HG03060 (cell line): ENCODE results near the gene ASAP2.
"Not testable (repeated sequence)": the region's sequence is repeated elsewhere in the genome, so short reads cannot be mapped to it uniquely, and the experiment has no call there.

ENCODE experiments used
- ATAC-seq: cut with Tn5 transposase; IDR thresholded peaks from one replicate; pipeline ENCODE4 v1.9.1; 2021; ENCODE audit warnings: low read depth, moderate number of reproducible peaks; ENCODE audit not compliant: unreplicated experiment

The ASAP2 gene

GRCh38 chr2:9390991-9391390 lies 184.4 kb downstream of the ASAP2 start:
- ATAC-seq, result no peak

GRCh38 chr2:9391961-9392720 lies 185.5 kb downstream of the ASAP2 start:
- no peak for ATAC-seq

- ATAC-seq, result no peak
These were observed 186.5 kb downstream of the ASAP2 start for GRCh38 chr2:9392898-9393765.

GRCh38 chr2:9394816-9395215 lies 188.2 kb downstream of the ASAP2 start:
- ATAC-seq, result no peak

- no peak for ATAC-seq
These were observed 190.6 kb downstream of the ASAP2 start for GRCh38 chr2:9397201-9397600.

GRCh38 chr2:9398251-9398650 lies 191.6 kb downstream of the ASAP2 start:
- ATAC-seq, result not testable (repeated sequence)

GRCh38 chr2:9398881-9399780 lies 192.5 kb downstream of the ASAP2 start:
- ATAC-seq, result no peak

GRCh38 chr2:9400268-9401058 lies 193.9 kb downstream of the ASAP2 start:
- no peak for ATAC-seq

GRCh38 chr2:9401059-9401547 lies 194.5 kb downstream of the ASAP2 start:
- no peak for ATAC-seq

- ATAC-seq, result no peak
These were observed 195.2 kb downstream of the ASAP2 start for GRCh38 chr2:9401646-9402371.

- ATAC-seq, result no peak
These were observed 197.3 kb downstream of the ASAP2 start for GRCh38 chr2:9403924-9404323.

GRCh38 chr2:9404451-9404850 lies 197.8 kb downstream of the ASAP2 start:
- no peak for ATAC-seq

- no peak for ATAC-seq
These were observed 199.0 kb downstream of the ASAP2 start for GRCh38 chr2:9405636-9406035.

- no peak for ATAC-seq
These were observed 200.1 kb downstream of the ASAP2 start for GRCh38 chr2:9406529-9407362.

- no peak for ATAC-seq
These were observed 200.8 kb downstream of the ASAP2 start for GRCh38 chr2:9407363-9407811.

GRCh38 chr2:9408641-9409151 lies 202.1 kb downstream of the ASAP2 start:
- no peak for ATAC-seq

GRCh38 chr2:9410108-9410507 lies 203.5 kb downstream of the ASAP2 start:
- ATAC-seq, result no peak

- ATAC-seq, result no peak
These were observed 206.2 kb downstream of the ASAP2 start for GRCh38 chr2:9412781-9413180.
